OCI-LY1 (cell line): Measurements from ENCODE around the gene TSACC.

Source experiments
- EZH2 ChIP-seq: fragments of 200-600 bp; sonication (generic), shearing (Covaris generic); IDR thresholded peaks from 2 replicates; pipeline ENCODE4 v1.8.0; 2017; ENCODE audit warnings: borderline replicate concordance, mixed run types, mild to moderate bottlenecking, antibody characterized with exemption, low read length, moderate library complexity, mixed read lengths
- TF ChIP-seq, protein P1 (sequence below): fragments of 200-600 bp; sonication (generic), shearing (Covaris generic); IDR thresholded peaks from 2 replicates; pipeline ENCODE4 v1.5.1; 2017; ENCODE audit warnings: mild to moderate bottlenecking, antibody characterized with exemption, low read length, moderate library complexity, mixed read lengths

DNA sequence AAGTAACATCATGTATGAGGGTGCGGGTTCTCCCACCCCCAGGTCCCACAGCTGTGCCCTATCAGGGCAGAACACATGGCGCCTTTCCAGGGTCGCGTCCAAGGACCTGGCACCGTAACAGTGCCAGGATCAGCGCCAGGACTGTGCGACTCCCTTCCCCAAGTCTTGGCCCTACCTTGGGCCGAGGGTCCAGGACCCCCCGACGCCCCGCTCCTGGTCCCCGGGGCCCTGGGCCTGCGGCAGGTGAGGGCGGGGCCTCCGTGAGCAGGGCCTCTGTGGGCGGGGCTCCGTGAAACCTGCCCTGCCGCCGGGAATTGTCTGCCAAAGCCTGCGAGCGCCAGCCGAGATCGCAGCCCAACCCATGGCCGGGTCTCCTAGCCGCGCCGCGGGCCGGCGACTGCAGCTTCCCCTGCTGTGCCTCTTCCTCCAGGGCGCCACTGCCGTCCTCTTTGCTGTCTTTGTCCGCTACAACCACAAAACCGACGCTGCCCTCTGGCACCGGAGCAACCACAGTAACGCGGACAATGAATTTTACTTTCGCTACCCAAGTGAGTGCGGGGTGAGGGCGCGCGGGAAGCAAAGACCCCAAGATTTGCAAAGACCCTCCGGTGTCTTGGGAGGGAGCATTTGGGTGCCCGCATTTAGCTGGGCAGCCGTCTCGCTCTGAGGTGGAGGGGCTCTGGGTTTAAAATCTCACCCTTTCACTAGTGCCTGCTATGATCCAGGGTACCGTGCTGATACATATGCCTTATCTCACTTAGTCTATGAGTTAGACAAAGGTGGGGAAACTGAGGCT, 30.8 kb downstream of the TSACC start, which contains the start of gene RHBG:
- TF ChIP-seq, protein P1, sequence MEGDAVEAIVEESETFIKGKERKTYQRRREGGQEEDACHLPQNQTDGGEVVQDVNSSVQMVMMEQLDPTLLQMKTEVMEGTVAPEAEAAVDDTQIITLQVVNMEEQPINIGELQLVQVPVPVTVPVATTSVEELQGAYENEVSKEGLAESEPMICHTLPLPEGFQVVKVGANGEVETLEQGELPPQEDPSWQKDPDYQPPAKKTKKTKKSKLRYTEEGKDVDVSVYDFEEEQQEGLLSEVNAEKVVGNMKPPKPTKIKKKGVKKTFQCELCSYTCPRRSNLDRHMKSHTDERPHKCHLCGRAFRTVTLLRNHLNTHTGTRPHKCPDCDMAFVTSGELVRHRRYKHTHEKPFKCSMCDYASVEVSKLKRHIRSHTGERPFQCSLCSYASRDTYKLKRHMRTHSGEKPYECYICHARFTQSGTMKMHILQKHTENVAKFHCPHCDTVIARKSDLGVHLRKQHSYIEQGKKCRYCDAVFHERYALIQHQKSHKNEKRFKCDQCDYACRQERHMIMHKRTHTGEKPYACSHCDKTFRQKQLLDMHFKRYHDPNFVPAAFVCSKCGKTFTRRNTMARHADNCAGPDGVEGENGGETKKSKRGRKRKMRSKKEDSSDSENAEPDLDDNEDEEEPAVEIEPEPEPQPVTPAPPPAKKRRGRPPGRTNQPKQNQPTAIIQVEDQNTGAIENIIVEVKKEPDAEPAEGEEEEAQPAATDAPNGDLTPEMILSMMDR: no peak
- TF ChIP-seq EZH2: no peak
